Body of pancreas (tissue), 4 donors: ENCODE data around the gene EFNA2. TPM values are rescaled to one million over a fixed set of nuclear protein-coding genes. Genes with fewer than 3 reads are reported as not detected.

Source experiments
- ATAC-seq: fragments of 150-250 bp; one replicate; pipeline ENCODE4 v1.9.1; 2016
- DNase-seq, 4 donors: peaks; one replicate each; pipeline ENCODE4 v3.0.0-alpha.2; 2019
- H3K27ac ChIP-seq, 4 donors: fragments of 200-600 bp; sonication (generic); 1 replicate in 3 of 4; 2 replicates in 1 of 4; pipeline versions ENCODE4 v1.5.1 to v1.6.1; 2016 to 2019; ENCODE audit warnings: mild to moderate bottlenecking in 1 of 4, mixed read lengths in 1 of 4, moderate library complexity in 1 of 4
- H3K27me3 ChIP-seq, 2 donors: fragments of 200-600 bp; sonication (generic); one replicate each; pipeline ENCODE4 v1.6.0; 2016; ENCODE audit warnings: mild to moderate bottlenecking in 1 of 2
- H3K36me3 ChIP-seq, 2 donors: fragments of 200-600 bp; sonication (generic); replicated peaks in 1 of 2; 2 replicates each; pipeline ENCODE4 v1.5.1; 2016; ENCODE audit warnings: low read depth in 2 of 2; ENCODE audit not compliant: insufficient read depth in 1 of 2
- H3K4me1 ChIP-seq: fragments of 200-600 bp; sonication (generic); one replicate; pipeline ENCODE4 v1.6.0; 2016
- H3K4me3 ChIP-seq, 2 donors: fragments of 200-600 bp; sonication (generic); 1 replicate in 1 of 2; 2 replicates in 1 of 2; pipeline ENCODE4 v1.5.1; 2016 to 2019
- H3K9me3 ChIP-seq, 3 donors: fragments of 200-600 bp; sonication (generic); 1 replicate in 2 of 3; 2 replicates in 1 of 3; pipeline ENCODE4 v1.5.1; 2016
- CTCF ChIP-seq, 7 experiments: fragments of 450-650 bp in 4 of 7; fragments of 200-600 bp in 3 of 7; sonication (generic) in 3 of 7; IDR thresholded peaks; one replicate each; pipeline ENCODE4 v1.5.1; 2016 to 2019; ENCODE audit warnings: antibody characterized with exemption in 7 of 7
- POLR2A ChIP-seq, 3 donors: fragments of 450-650 bp; IDR thresholded peaks; one replicate each; pipeline ENCODE4 v1.6.1; 2016; ENCODE audit warnings: antibody characterized with exemption in 3 of 3, mild to moderate bottlenecking in 2 of 3
- WGBS, 2 donors: methylation state at CpG; one replicate each; pipeline ENCODE4 v1.1.5; 2017; 5-methylcytosine and 5-hydroxymethylcytosine counted together
- intact Hi-C: fragments of 100-400 bp; cut with DNase I; formaldehyde crosslinking; loops from one replicate; pipeline ENCODE4 v1.15.1; 2023
- total RNA-seq, 2 donors: library from RNA; depleted of rRNA; stranded (reverse); fragments of >200 nt; gene quantifications; one replicate each; pipeline ENCODE4 v1.1.0, GENCODE V29; 2016

Gene EFNA2
- total RNA-seq, 2 donors from 2014 or later, result not detected

- Histone ChIP-seq H3K27me3 (peaks cover 0 to 50% of the 10 kb centered on the region in 2 donors), H3K4me1 (peaks cover 24% of the 10 kb centered on the region), H3K27ac (no peak overlapping the region), H3K36me3 (no peaks in the 10 kb centered on the region), H3K9me3 (no peaks in the 10 kb centered on the region), H3K4me3 (no peak overlapping the region)
- WGBS, 2 donors, result 82% methylated on average over 16 to 17 of the region's 17 CpGs
- intact Hi-C loops, result no loop called here
- no peak for TF ChIP-seq CTCF (IDR thresholded peaks at IDR 0.05)
- TF ChIP-seq POLR2A (IDR thresholded peaks at IDR 0.05), result no peak
- DNase-seq (no peak), ATAC-seq (no peak)
Measured at GRCh38 chr19:1292419-1293151, 6.9 kb downstream of the EFNA2 start.

- DNase-seq (no peak), ATAC-seq (no peak)
- intact Hi-C loops, result no loop called here
- Histone ChIP-seq H3K27me3 (peaks cover 0 to 44% of the 10 kb centered on the region in 2 donors), H3K4me3 (no peak overlapping the region), H3K4me1 (peaks cover 14% of the 10 kb centered on the region), H3K36me3 (no peaks in the 10 kb centered on the region), H3K27ac (no peak overlapping the region), H3K9me3 (no peaks in the 10 kb centered on the region)
- 54 to 79% methylated on average over 13 to 32 of the region's 35 CpGs for WGBS, 2 donors
- no peak for TF ChIP-seq CTCF (IDR thresholded peaks at IDR 0.05)
- no peak for TF ChIP-seq POLR2A (IDR thresholded peaks at IDR 0.05)
Measured at GRCh38 chr19:1293782-1294604, 8.3 kb downstream of the EFNA2 start.

GRCh38 chr19:1294688-1295087 lies 9.0 kb downstream of the EFNA2 start:
- WGBS, 2 donors, result 62 to 69% methylated on average over 7 to 14 of the region's 14 CpGs
- no peak overlapping the region for H3K4me3 ChIP-seq
- TF ChIP-seq CTCF (IDR thresholded peaks at IDR 0.05) (no peak), POLR2A (IDR thresholded peaks at IDR 0.05) (no peak)
- no peaks in the 10 kb centered on the region for H3K9me3 ChIP-seq
- intact Hi-C loops, result no loop called here
- H3K27me3 ChIP-seq, result peaks cover 0 to 44% of the 10 kb centered on the region in 2 donors
- no peak overlapping the region for H3K27ac ChIP-seq
- H3K36me3 ChIP-seq, result no peaks in the 10 kb centered on the region
- DNase-seq (no peak), ATAC-seq (no peak)
- peaks cover 12% of the 10 kb centered on the region for H3K4me1 ChIP-seq

- Histone ChIP-seq H3K27ac (no peak overlapping the region), H3K4me1 (peaks cover 12% of the 10 kb centered on the region), H3K27me3 (peaks cover 0 to 44% of the 10 kb centered on the region in 2 donors), H3K36me3 (no peaks in the 10 kb centered on the region), H3K9me3 (no peaks in the 10 kb centered on the region), H3K4me3 (no peak overlapping the region)
- 8 to 17% methylated on average over 9 to 77 of the region's 82 CpGs for WGBS, 2 donors
- DNase-seq, result peak in 1 of 4 donors; percentile 16
- TF ChIP-seq POLR2A (IDR thresholded peaks at IDR 0.05) (no peak), CTCF (IDR thresholded peaks at IDR 0.05) (no peak)
- intact Hi-C loops, result no loop called here
- ATAC-seq, result no peak
Measured at GRCh38 chr19:1295169-1296012, 9.7 kb downstream of the EFNA2 start.
